Activated CD4-positive, alpha-beta T cell treated with anti-CD3 and anti-CD28 coated beads, Interleukin-2, amount 50 U/mL, for 4 hours (primary cell): ENCODE measurements around the gene PAM16.
A peak's percentile ranks its signal among the peaks of the same experiment; 100 is the strongest.

ENCODE experiments used
- DNase-seq, 2 experiments: peaks; one replicate each; pipeline ENCODE4 v3.0.0-alpha.2; 2020

The PAM16 gene

GRCh38 chr16:4317532-4318450 lies 33.3 kb downstream of the PAM16 start:
- DNase-seq: no peak

DNA sequence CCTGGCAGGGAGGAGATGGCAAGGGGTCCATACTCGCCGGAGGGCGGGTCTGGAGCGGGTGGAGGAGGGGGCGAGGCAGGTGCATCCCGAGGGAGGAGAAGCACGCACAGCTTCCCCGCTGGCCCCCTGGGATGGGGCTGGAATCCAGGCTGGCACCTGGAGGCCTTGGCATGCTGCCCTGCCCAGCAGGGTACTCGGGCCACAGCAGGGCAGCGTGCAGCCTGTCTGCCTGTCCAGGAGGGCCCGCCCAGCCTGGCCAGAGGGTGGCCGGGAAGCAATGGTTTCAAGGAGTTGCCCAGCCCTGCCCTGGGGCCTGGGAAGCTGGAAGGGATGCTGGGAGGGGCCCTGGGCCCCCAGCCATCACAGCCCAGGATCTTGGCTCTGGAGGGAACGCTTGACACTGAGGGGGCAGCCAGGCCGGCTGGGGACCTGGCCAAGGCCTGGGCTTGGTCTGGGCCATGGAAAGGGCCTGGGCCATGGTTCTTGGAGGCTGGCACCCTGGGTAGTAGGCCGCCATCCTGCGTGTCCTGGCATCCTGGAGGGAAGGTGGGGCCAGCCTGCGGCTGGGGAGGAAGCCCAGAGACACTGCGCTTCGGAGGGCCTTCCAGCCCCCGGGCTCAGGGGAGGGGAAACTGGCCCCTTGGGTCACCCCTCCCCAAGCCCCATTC lies 34.1 kb downstream of the PAM16 start:
- DNase-seq: no peak

- DNase-seq: no peak
Measured at GRCh38 chr16:4316108-4316863, 34.8 kb downstream of the PAM16 start.

DNA sequence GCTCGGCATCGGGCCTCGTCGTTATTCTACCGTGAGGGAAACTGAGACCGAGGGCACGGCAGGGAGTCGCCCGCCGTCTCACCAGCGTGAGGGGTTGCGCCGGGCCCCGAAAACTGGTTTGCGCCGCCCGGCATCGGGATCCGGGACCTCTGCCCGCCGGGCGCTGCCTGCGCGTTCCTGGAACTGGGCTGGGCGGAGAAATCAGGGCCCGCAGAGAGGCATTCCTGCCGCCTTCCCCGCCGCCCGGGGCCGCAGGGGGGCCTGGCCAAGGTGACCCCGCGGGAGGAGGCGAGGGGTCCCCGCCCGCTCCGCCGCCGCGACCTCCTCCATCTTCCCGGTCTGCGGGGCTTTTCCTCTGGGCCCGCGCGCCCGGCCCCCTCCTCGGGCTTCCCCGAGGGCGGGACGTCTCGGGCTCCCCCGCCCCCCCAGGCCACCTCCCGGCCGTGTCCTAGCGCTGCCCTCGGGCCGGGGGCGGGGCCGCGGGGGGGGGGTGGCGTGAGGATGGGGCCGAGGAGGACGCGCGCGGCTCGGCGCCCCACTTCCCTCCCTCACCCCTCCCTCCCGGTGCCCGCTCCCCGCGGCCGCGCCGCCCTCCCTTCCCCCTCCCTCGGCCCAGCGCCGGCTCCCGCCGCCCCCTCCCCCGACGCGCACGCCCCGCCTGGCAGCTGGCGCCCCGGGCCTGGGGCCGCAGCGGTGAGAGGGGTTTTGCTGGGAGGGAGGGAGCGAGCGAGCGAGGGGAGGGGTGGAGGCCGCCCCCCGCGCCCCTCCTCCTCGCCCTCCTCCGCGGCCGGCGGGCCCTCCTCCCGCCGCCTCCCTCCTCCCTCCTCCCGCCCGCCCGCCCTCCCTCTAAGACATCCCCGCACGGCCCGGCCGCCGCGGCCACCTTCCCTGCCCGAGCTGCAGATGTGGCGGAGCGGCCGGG lies 35.7 kb downstream of the PAM16 start, which contains the start of gene GLIS2:
TSS of gene GLIS2 (plus strand) at position 882 of the 922 bp plus-strand sequence. CDS start 16,214 bp downstream, outside the sequence.
- DNase-seq: no peak

- DNase-seq: peak in 1 of 2 experiments; percentile 17
Measured at GRCh38 chr16:4314532-4315185, 36.5 kb downstream of the PAM16 start.

DNA sequence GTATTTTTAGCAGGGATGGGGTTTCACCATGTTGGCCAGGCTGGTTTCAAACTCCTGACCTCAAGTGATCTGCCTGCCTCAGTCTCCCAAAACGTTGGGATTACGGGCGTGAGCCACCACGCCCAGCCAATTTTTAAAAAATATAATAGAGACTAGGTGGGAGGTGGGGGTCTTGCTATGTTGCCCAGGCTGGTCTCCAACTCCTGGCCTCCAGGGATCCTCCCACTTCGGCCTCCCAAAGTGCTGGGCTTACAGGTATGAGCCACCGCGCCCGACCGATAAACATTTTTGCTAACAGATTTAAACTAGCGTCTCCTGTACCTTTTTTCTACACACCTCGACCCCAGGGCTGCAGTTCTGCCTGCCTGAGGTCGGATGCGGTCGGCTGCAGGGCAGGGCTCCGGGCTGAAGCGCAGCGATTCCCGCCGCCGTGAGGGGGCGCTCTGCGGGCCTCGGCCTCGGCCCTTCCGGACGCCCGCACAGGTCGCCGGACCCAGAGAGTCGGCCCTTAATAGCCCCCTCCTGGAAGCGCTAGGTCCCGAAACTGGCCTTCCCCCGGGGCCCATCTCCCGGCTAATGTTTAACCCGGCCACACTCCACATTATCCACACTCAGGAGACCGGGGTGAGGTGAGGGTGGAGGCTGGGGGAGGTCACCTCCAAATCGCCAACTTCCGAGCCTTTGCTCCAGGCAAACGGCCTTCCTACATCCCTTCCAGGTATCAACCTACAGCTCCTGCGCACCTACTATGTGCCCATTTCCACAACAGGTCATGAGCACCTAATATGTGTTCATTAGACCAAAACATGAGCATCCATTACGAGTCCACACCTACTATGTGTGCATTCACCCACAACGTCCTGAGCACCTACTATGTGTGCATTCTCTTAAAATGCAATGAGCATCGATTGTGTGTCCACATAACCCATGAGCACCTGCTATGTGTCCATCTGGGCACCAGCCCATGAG lies 37.3 kb downstream of the PAM16 start:
- no peak for DNase-seq

DNA sequence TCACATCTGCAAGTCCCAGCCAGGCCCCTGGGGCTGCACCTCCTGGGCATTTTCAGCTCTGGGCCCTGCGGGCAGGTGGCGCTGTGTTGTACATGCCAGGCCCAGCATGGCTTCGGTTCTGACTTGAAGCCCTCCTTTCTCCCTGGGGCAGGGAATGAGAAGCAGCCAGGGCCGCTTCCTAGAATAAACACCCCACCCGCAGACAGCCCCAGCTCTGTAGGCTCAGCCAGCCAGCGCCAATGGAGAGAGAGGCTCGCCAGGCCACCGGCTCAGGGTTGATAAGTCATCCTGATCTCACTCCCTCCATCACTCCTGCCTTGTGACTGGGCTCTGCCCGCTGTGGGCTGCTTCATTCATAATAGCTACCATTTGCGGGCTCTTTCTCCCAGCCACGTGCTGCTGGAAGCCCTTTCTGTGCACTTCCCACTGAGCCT lies 41.3 kb downstream of the PAM16 start:
- DNase-seq: peak; percentile 45 to 49

- DNase-seq: no peak
Measured at GRCh38 chr16:4309102-4309832, 41.9 kb downstream of the PAM16 start.

DNA sequence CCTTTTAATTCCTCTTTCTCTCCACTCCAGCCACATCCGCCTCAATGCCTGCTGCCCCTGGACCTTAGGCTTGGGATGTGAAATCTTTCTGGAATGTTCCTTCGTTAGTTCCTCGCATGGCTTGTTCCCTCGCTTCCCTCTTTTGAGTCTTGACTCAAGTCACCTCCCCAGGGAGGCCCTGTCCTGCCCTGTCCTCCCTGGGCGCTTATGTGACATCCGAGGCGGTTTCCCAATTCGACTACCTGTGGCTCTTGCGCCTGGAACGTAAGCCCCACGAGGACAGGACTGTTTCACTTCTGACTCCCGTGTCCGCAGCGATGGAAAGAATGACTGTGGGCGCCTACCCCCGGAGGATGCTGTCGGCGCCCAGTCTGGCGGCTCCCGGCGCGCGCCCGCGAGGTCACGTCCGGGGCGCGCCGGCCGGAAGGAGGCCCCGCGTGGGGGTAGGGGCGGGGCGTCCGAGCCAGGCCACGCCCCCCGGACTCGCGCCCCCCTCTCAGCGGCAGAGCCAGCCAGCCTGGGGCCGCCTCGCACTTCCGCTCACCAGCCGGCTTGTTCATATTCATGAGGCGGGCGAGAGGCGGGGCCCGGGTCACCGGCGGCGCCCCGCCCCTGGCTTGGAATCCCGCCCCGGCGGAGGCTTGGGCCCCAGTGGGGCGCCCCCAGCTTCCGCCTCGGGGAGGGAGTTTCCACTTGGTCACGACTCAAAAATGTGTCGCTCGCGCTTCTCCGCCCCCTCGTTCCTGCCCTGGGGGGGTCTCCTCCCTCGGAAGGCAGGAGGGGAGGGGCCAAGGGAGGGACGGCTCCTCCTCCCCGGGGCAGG lies 43.7 kb downstream of the PAM16 start:
- peak; percentile 92 to 95 for DNase-seq

DNA sequence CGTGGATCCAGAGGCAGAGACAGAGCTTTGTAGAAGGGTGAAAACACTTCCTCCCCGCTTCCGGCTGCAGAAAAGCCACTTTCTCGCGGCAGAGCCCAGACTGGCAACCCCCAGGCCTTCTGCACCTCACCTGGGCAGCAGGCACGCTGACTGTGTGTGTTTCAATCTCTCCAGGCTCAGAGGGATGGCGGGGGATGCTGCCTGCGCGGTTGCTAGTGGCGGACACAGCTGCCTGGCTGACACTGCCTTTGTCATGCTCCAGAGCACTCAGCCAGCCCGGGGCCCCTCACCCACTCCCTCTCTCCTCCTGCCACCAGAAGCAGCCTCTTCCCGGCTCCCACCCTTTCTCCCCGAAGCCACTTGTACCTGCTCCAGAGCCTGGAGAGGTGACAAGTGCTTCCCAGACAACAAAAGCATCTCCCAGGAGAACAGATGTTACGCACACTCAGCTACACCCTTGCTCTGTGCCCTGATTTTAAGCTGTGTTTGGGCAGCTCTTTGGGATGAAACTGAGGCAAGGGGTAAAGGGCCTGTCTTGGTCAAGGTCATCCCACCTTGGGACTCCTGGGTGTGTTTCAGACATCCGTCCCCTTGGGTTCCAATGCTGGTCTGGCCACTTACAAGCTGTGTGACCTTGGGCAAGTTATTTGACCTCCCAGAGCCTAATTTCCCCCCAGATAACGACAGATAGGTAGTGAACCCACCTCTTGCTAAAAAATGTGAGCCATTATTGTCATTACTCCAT lies 44.5 kb downstream of the PAM16 start:
- peak; percentile 28 to 41 for DNase-seq

GRCh38 chr16:4303973-4304372 lies 47.1 kb downstream of the PAM16 start:
- DNase-seq: no peak

DNA sequence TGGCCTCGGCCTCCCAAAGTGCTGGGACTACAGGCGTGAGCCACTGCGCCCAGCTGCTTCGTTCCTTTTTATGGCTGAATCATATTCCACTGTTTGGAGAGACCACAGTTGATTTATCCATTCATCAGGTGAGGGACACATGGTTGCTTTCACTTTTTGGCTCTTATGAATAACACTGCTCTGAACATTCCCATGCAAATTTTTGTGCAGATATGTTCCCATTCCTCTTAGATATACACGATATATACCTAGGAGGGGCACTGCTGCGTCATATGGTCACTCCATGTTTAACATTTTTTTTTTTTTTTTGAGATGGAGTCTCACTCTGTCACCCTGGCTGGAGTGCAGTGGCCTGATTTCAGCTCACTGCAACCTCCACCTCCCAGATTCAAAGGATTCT lies 49.2 kb downstream of the PAM16 start:
- no peak for DNase-seq

DNA sequence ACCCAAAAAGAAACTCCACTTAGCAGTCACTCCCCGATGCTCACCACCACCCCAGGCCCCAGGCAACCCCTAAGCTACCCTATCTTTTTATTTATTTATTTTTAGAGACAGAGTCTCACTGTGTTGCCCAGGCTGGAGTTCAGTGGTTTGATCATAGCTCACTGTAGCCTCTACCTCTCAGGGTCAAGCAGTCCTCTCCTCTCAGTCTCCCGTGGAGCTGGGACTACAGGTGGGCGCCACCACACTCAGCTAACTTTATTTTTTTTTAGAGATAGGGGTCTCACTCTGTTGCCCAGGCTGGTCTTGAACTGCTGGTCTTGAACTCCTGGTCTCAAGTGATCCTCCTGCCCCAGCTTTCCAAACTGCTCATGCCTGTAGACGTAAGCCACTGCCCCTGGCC lies 49.9 kb downstream of the PAM16 start:
- DNase-seq: no peak

- DNase-seq: no peak
Measured at GRCh38 chr16:4298761-4299522, 52.2 kb downstream of the PAM16 start.

DNA sequence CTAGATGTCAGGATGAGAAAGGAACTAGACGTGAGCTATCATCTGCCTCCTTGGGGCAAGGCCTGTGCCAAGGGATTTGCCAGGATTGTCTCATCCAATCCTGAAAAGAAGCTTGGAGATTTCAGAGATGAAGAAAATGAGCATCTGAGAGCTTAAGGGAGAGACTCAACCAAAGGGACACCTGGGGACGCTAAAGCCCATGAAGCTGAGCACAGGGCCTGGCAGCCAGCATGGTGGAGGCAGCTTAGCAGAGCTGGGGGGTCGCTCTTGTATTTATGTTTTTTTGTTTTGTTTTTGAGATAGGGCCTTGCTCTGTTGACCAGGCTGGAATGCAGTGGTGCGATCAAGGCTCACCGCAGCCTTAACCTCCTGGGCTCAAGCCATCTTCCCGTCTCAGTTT lies 53.6 kb downstream of the PAM16 start:
- no peak for DNase-seq

DNA sequence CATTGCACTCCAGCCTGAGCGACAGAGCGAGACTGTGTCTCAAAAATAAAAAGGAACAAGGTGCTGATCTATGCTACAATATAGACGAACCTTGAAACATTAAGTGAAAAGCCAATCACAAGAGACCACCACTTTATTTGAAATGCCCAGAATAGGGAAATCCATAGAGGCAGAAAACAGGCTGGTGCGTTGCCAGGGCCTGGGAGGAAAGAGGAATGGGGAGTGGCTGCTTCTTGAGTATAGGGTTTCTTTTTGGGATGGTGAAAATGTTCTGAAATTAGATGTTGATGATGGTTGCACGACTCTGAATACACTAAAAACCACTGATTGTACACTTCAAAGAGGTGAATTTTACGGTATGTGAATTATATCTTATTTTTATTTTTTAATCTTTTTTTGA lies 55.5 kb downstream of the PAM16 start:
- no peak for DNase-seq

DNA sequence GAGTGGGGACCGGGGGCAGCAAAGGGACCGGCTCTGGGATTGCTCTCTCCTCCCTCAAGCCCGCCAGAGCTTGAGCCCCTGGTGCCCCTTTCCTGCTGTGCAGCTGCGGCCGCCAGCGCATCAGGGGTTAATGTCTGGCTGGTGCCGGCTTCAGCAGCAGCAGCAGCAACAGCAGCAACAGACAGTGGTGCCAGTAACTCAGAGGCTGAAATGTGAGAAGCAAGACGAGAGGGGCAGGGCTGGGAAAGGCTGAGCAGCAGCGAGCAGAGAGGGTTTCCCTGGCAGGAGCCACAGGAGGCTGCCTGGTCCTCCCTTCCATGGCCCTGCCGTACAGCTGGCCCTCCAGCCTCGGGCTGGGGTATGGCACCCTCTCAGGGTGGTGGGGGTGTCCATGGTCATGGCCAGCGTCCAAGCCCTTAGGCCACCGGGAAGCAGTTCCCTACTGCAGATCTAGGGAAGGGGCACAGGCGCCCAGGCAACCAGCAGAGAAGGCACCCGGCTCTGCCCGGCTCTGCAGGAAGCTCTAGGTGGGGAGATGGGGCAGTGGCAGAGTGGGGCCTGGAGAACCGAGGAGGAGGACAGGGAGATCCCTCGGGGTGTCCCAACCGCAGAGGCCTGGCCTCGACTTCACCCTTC lies 57.2 kb downstream of the PAM16 start:
- no peak for DNase-seq
